HUES6 (cell line): ENCODE measurements around the gene UBN2.
"Not testable (repeated sequence)": the region's sequence is repeated elsewhere in the genome, so short reads cannot be mapped to it uniquely, and the experiment has no call there.

Source experiments
- H3K27ac ChIP-seq: 2 replicates; pipeline ENCODE4 v1.7.0; 2013; ENCODE audit warnings: low read depth, mild to moderate bottlenecking, low read length, inconsistent platforms
- H3K27me3 ChIP-seq: 2 replicates; pipeline ENCODE4 v1.6.1; 2013; ENCODE audit warnings: low read length; ENCODE audit not compliant: control insufficient read depth, insufficient read depth
- H3K36me3 ChIP-seq: 2 replicates; pipeline ENCODE4 v1.6.1; 2013; ENCODE audit warnings: low read length; ENCODE audit not compliant: control insufficient read depth, insufficient read depth
- H3K4me1 ChIP-seq: 2 replicates; pipeline ENCODE4 v1.6.1; 2013; ENCODE audit warnings: low read length; ENCODE audit not compliant: control insufficient read depth, insufficient read depth
- H3K4me3 ChIP-seq: 2 replicates; pipeline ENCODE4 v1.5.1; 2013; ENCODE audit warnings: low read depth, low read length
- H3K9ac ChIP-seq: one replicate; pipeline ENCODE4 v1.6.1; 2013; ENCODE audit warnings: mild to moderate bottlenecking, low read length
- H3K9me3 ChIP-seq: 2 replicates; pipeline ENCODE4 v1.6.1; 2013; ENCODE audit warnings: low read depth, low read length; ENCODE audit not compliant: control insufficient read depth, insufficient read depth

UBN2 gene

GRCh38 chr7:139333443-139333842 is 102.4 kb downstream of the UBN2 start:
- H3K4me1 ChIP-seq, H3K27me3 ChIP-seq, H3K36me3 ChIP-seq, H3K9ac ChIP-seq, H3K27ac ChIP-seq, H3K9me3 ChIP-seq, H3K4me3 ChIP-seq: not testable (repeated sequence)

- Histone ChIP-seq H3K9ac (no peak overlapping the region), H3K9me3 (peaks cover 8% of the 10 kb centered on the region; the same call in 1 of the 2 replicates), H3K4me3 (no peak overlapping the region), H3K36me3 (no peaks in the 10 kb centered on the region), H3K27me3 (no peaks in the 10 kb centered on the region), H3K27ac (no peak overlapping the region), H3K4me1 (no peaks in the 10 kb centered on the region)
Measured at GRCh38 chr7:139334399-139335150, 103.5 kb downstream of the UBN2 start.

- Histone ChIP-seq H3K9me3 (peaks cover 10% of the 10 kb centered on the region; the same call in 1 of the 2 replicates), H3K4me1 (0 out of 2 replicates have a peak, but pooled peaks cover 5% of the 10 kb centered on the region), H3K4me3 (no peak overlapping the region), H3K36me3 (no peaks in the 10 kb centered on the region), H3K9ac (no peak overlapping the region), H3K27me3 (no peaks in the 10 kb centered on the region), H3K27ac (no peak overlapping the region)
Measured at GRCh38 chr7:139339025-139339424, 108.0 kb downstream of the UBN2 start.

DNA sequence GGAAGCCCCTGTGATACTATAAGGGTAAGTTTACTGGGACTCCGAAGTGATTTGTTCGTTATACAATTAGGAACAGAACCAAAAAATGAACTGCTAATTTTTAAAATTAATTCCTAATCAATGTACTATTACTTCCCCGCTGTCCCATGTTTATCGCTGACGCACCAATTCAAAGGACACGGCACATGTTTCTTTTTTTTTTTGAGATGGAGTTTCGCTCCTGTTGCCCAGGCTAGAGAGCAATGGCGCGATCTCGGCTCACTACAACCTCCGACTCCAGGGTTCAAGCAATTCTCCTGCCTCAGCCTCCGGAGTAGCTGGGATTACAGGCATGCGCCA is 108.6 kb downstream of the UBN2 start:
- Histone ChIP-seq H3K27ac (no peak overlapping the region), H3K4me1 (0 out of 2 replicates have a peak, but pooled peaks cover 5% of the 10 kb centered on the region), H3K4me3 (peak overlapping the region; percentile 94), H3K9me3 (peaks cover 10% of the 10 kb centered on the region; the same call in 1 of the 2 replicates), H3K27me3 (no peaks in the 10 kb centered on the region), H3K36me3 (no peaks in the 10 kb centered on the region), H3K9ac (no peak overlapping the region)

DNA sequence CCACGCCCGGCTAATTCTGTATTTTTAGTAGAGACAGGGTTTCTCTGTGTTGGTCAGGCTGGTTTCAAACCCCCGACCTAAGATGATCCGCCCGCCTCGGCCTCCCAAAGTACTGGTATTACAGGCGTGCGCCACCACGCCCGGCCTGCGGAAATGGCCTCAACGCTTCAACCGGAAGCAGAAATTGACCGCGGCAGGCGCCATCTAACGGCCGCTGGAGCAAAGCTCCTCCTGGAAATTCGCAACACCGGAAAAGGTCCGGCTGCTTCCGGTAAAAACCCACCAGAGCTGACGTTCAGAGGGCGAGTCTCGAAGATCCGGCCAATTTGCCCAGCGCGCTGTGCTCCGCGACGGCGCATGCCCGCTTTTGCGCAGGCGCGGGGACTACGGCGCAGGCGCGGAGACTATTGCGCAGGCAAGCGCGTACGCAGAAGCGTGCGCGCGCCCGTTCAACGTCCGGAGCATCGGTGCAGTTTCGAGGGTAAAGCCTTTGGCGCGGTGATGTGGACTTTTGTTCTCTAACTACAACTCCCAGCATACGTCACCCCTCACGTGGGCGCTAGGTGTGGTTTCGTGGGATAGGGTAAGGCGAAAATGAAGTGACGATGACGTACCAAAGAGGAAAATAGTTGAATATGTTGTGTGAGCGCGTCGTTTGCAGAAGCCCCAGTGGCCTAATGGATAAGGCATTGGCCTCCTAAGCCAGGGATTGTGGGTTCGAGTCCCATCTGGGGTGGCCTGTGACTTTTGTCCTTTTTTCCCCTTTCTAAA is 109.2 kb downstream of the UBN2 start:
- Histone ChIP-seq H3K9ac (peak overlapping the region; percentile 100), H3K27ac (peak overlapping the region; percentile 98; the same call in 1 of the 2 replicates), H3K4me1 (0 out of 2 replicates have a peak, but pooled peaks cover 5% of the 10 kb centered on the region), H3K27me3 (no peaks in the 10 kb centered on the region), H3K4me3 (peak overlapping the region; percentile 94), H3K9me3 (peaks cover 10% of the 10 kb centered on the region; the same call in 1 of the 2 replicates), H3K36me3 (no peaks in the 10 kb centered on the region)

DNA sequence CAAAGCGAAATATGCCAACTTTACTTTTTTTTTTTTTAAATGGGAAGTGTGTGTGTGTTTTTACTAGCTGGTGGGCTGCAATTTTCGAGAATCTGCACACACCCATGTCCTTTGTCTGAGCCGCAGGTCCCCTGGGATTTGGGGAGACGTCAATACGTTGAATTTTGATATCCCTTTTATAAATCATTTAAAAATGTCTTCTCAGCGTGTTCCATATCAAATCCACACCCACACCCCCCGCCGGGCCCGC is 109.7 kb downstream of the UBN2 start:
- H3K27ac ChIP-seq, result peak overlapping the region; percentile 98
- peak overlapping the region; percentile 94 for H3K4me3 ChIP-seq
- H3K4me1 ChIP-seq, result 0 out of 2 replicates have a peak, but pooled peaks cover 5% of the 10 kb centered on the region
- peaks cover 10% of the 10 kb centered on the region; the same call in 1 of the 2 replicates for H3K9me3 ChIP-seq
- H3K36me3 ChIP-seq, result peaks cover 2% of the 10 kb centered on the region; the same call in 1 of the 2 replicates
- H3K9ac ChIP-seq, result peak overlapping the region; percentile 100
- H3K27me3 ChIP-seq, result no peaks in the 10 kb centered on the region

DNA sequence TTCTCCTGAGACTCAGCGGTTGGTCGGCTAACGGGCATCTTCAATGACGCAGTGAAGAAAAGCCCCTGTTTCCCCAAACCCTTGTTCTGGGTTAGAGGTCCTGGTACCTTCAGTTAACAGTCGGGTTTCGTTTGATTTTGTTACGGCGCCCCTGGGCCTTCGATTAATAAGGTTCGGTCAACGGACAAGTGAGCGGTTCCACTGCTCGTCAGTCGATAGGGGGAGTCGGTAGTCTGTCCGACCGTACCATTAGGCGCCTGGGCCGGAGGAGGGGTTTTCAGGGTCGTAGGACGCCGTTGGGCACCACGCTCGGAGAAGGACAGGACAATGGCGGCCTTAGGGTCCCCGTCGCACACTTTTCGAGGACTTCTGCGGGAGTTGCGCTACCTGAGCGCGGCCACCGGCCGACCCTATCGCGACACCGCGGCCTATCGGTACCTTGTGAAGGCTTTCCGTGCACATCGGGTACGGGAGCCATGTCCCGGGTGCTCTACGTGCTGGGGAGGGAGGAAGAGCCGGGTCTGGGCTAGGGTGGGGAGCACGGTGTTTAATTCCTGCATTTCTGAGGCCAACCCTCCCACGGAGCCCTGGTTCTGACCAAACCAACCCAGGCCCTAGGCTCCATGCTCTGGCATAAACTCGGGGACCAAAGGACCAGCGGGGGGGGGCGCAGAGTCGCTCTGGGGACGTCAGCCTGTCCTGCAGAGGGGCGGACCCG is 110.2 kb downstream of the UBN2 start, which contains the start of gene FMC1:
Gene FMC1, plus strand, starts transcription at position 280 of the 718 bp plus-strand sequence. Its CDS starts 48 bp downstream, at position 328.
- Histone ChIP-seq H3K9me3 (peaks cover 10% of the 10 kb centered on the region; the same call in 1 of the 2 replicates), H3K4me3 (peak within 1 kb of the TSS; percentile 94), H3K9ac (peak within 1 kb of the TSS; percentile 100), H3K27me3 (no peaks in the 10 kb centered on the region), H3K4me1 (0 out of 2 replicates have a peak, but pooled peaks cover 5% of the 10 kb centered on the region), H3K36me3 (peaks cover 4% of the 10 kb centered on the region), H3K27ac (peak within 1 kb of the TSS; percentile 98)

DNA sequence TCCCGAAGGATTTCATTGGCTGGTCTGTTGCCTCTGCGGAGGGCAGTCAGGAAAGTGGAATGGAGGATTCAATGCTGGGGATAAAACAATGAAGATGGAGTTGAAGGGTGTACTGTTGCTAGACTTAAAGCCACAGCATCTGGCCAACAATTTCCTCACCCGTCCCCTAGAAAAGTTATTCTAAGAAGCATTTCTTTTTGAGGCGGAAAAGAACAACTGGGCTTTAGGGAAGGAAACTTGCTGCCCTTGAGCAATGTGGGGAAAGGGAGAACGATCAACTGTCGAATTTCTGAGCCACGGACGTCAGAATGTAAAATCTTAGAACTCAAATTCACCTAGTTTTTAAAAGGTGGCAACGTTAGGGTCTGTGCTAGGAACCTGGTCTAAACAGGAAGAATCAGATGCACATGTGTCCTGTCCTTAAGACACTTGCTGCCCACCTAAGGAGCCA is 110.8 kb downstream of the UBN2 start:
- Histone ChIP-seq H3K9ac (peak overlapping the region; percentile 100), H3K9me3 (peaks cover 10% of the 10 kb centered on the region; the same call in 1 of the 2 replicates), H3K4me1 (0 out of 2 replicates have a peak, but pooled peaks cover 5% of the 10 kb centered on the region), H3K27me3 (no peaks in the 10 kb centered on the region), H3K4me3 (peak overlapping the region; percentile 94), H3K27ac (peak overlapping the region; percentile 98), H3K36me3 (peaks cover 10% of the 10 kb centered on the region)

GRCh38 chr7:139345042-139345441 is 114.0 kb downstream of the UBN2 start:
- H3K36me3 ChIP-seq, result peaks cover 10% of the 10 kb centered on the region

DNA sequence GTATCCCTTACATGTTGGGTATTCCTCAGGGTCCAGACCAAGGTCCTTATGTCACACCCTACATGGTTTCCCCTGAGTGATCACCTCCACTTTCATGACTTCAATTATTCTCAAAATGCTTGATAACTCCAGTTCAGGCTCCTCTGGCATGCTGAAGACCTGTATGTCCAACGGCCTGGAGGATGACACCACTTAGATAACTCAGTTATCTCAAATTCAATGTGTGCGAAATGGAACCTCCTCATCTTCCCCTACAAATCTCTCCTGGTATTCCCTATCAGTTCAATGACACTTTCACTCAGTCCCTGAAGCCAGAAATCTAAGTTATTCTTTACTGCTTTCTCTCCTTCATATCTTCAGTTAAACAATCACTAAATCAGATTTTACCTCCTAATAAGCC is 120.0 kb downstream of the UBN2 start:
- Histone ChIP-seq H3K4me3 (no peak overlapping the region), H3K9me3 (no peaks in the 10 kb centered on the region), H3K27me3 (no peaks in the 10 kb centered on the region), H3K9ac (no peak overlapping the region), H3K27ac (no peak overlapping the region), H3K4me1 (no peaks in the 10 kb centered on the region), H3K36me3 (peaks cover 10% of the 10 kb centered on the region)

More at GRCh38 chr7:139345042-139345441, 114.0 kb downstream of the UBN2 start:
- no peaks in the 10 kb centered on the region for H3K27me3 ChIP-seq
- no peak overlapping the region for H3K27ac ChIP-seq
- H3K9me3 ChIP-seq, result no peaks in the 10 kb centered on the region
- no peak overlapping the region for H3K4me3 ChIP-seq
- H3K4me1 ChIP-seq, result 0 out of 2 replicates have a peak, but pooled peaks cover 5% of the 10 kb centered on the region
- no peak overlapping the region for H3K9ac ChIP-seq
